ENCODE data around the gene PLTP. TPM values are rescaled to one million over a fixed set of nuclear protein-coding genes. Genes with fewer than 3 reads are reported as not detected.
A peak's percentile ranks its signal among the peaks of the same experiment; 100 is the strongest.

The PLTP gene
- total and polyA plus RNA-seq, 2 of the 13 experiments (the other 11 are each of a cell fraction or from before 2014, with no cell fraction given): 16.9 to 28.6 TPM

DNA sequence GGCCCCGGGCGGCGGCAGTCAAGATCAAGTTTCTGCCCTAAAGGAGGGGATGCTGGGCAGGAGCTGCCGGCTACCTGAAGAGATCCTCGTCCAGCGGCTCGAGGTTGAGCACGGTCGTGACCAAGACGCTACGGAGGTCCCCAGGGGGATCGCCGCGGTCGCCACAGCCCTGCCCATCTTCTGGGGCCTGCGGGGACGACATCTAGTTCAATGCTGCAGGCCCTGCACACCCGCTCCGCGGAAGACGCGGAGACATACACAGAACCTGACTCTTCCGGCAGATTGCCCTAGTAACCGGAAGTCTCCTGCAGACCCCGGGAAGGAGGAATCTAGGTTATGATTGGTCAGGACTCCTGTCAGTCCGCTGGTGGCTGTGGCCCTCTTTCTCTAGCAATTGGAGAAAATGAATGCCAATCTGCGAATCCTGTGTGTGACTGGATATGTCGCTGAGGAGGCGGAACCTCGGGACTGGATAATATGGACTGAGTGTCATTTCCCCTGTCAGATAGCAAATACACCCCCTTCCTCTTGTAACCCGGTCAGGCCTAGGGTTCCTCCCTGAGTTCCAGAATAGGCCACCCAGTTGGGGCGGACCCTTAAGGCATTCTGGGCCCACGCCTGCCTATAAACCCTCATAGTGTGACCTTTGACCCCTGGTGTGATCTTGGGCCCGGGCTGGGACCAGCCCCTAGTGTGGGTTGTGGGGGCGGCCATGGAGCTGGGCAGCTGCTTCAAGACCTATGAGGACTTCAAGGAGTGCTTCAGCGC is 54.7 kb downstream of the PLTP start, which contains the start of the genes ACOT8 and ZSWIM3 (continued):
- TF ChIP-seq, protein P1, sequence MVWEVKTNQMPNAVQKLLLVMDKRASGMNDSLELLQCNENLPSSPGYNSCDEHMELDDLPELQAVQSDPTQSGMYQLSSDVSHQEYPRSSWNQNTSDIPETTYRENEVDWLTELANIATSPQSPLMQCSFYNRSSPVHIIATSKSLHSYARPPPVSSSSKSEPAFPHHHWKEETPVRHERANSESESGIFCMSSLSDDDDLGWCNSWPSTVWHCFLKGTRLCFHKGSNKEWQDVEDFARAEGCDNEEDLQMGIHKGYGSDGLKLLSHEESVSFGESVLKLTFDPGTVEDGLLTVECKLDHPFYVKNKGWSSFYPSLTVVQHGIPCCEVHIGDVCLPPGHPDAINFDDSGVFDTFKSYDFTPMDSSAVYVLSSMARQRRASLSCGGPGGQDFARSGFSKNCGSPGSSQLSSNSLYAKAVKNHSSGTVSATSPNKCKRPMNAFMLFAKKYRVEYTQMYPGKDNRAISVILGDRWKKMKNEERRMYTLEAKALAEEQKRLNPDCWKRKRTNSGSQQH (CRISPR knock-in tag; IDR thresholded peaks at IDR 0.05; ENCODE audit: low read depth): peak; percentile 70; the same call in 1 of the 2 replicates
- TF ChIP-seq SP140L (CRISPR knock-in tag; IDR thresholded peaks at IDR 0.05; ENCODE audit: borderline replicate concordance) (no peak; the same call in none of the 2 replicates), NCOA2 (CRISPR knock-in tag; IDR thresholded peaks at IDR 0.05) (no peak; the same call in 1 of the 2 replicates), XBP1 (CRISPR knock-in tag; IDR thresholded peaks at IDR 0.05) (0 out of 2 replicates have a peak, but pooled peaks have one; percentile 65), POLR2G (IDR thresholded peaks at IDR 0.05; ENCODE audit: low read depth, low read length) (peak; percentile 98), FOXM1 (CRISPR knock-in tag; IDR thresholded peaks at IDR 0.05) (0 out of 2 replicates have a peak, but pooled peaks have one; percentile 58), ZMYM4 (CRISPR knock-in tag; IDR thresholded peaks at IDR 0.05) (peak; percentile 87), SIN3A (IDR thresholded peaks at IDR 0.05; ENCODE audit: borderline replicate concordance, low read depth, low read length) (peak; percentile 90), ZEB1 (IDR thresholded peaks at IDR 0.05; ENCODE audit: insufficient replicate concordance, low read depth) (peak; percentile 81), ZNF10 (CRISPR knock-in tag; IDR thresholded peaks at IDR 0.05; ENCODE audit: borderline replicate concordance, low read depth) (no peak), MAF1 (CRISPR knock-in tag; IDR thresholded peaks at IDR 0.05; ENCODE audit: borderline replicate concordance) (peak; percentile 40; the same call in 1 of the 2 replicates), TMF1 (CRISPR knock-in tag; IDR thresholded peaks at IDR 0.05; ENCODE audit: low read depth) (peak; percentile 53; the same call in 1 of the 2 replicates), HMGA1 (CRISPR knock-in tag; conservative IDR thresholded peaks at IDR 0.05) (no peak), ZNF788 (CRISPR knock-in tag; IDR thresholded peaks at IDR 0.05; ENCODE audit: borderline replicate concordance) (peak; percentile 88)
- TF ChIP-seq, protein P2, sequence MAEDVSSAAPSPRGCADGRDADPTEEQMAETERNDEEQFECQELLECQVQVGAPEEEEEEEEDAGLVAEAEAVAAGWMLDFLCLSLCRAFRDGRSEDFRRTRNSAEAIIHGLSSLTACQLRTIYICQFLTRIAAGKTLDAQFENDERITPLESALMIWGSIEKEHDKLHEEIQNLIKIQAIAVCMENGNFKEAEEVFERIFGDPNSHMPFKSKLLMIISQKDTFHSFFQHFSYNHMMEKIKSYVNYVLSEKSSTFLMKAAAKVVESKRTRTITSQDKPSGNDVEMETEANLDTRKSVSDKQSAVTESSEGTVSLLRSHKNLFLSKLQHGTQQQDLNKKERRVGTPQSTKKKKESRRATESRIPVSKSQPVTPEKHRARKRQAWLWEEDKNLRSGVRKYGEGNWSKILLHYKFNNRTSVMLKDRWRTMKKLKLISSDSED (CRISPR knock-in tag; IDR thresholded peaks at IDR 0.05): no peak
- TF ChIP-seq, protein P3, sequence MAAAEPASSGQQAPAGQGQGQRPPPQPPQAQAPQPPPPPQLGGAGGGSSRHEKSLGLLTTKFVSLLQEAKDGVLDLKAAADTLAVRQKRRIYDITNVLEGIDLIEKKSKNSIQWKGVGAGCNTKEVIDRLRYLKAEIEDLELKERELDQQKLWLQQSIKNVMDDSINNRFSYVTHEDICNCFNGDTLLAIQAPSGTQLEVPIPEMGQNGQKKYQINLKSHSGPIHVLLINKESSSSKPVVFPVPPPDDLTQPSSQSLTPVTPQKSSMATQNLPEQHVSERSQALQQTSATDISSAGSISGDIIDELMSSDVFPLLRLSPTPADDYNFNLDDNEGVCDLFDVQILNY (CRISPR knock-in tag; conservative IDR thresholded peaks at IDR 0.05): no peak
- TF ChIP-seq, protein P4, sequence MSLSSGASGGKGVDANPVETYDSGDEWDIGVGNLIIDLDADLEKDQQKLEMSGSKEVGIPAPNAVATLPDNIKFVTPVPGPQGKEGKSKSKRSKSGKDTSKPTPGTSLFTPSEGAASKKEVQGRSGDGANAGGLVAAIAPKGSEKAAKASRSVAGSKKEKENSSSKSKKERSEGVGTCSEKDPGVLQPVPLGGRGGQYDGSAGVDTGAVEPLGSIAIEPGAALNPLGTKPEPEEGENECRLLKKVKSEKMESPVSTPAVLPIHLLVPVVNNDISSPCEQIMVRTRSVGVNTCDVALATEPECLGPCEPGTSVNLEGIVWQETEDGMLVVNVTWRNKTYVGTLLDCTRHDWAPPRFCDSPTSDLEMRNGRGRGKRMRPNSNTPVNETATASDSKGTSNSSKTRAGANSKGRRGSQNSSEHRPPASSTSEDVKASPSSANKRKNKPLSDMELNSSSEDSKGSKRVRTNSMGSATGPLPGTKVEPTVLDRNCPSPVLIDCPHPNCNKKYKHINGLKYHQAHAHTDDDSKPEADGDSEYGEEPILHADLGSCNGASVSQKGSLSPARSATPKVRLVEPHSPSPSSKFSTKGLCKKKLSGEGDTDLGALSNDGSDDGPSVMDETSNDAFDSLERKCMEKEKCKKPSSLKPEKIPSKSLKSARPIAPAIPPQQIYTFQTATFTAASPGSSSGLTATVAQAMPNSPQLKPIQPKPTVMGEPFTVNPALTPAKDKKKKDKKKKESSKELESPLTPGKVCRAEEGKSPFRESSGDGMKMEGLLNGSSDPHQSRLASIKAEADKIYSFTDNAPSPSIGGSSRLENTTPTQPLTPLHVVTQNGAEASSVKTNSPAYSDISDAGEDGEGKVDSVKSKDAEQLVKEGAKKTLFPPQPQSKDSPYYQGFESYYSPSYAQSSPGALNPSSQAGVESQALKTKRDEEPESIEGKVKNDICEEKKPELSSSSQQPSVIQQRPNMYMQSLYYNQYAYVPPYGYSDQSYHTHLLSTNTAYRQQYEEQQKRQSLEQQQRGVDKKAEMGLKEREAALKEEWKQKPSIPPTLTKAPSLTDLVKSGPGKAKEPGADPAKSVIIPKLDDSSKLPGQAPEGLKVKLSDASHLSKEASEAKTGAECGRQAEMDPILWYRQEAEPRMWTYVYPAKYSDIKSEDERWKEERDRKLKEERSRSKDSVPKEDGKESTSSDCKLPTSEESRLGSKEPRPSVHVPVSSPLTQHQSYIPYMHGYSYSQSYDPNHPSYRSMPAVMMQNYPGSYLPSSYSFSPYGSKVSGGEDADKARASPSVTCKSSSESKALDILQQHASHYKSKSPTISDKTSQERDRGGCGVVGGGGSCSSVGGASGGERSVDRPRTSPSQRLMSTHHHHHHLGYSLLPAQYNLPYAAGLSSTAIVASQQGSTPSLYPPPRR (CRISPR knock-in tag; IDR thresholded peaks at IDR 0.05; ENCODE audit: borderline replicate concordance): peak; percentile 15; the same call in 1 of the 2 replicates
- TF ChIP-seq, protein P5, sequence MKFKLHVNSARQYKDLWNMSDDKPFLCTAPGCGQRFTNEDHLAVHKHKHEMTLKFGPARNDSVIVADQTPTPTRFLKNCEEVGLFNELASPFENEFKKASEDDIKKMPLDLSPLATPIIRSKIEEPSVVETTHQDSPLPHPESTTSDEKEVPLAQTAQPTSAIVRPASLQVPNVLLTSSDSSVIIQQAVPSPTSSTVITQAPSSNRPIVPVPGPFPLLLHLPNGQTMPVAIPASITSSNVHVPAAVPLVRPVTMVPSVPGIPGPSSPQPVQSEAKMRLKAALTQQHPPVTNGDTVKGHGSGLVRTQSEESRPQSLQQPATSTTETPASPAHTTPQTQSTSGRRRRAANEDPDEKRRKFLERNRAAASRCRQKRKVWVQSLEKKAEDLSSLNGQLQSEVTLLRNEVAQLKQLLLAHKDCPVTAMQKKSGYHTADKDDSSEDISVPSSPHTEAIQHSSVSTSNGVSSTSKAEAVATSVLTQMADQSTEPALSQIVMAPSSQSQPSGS (CRISPR knock-in tag; IDR thresholded peaks at IDR 0.05): peak; percentile 22

Measured in HepG2 (cell line).